ENCODE results near the gene KLHDC7B. TPM values are rescaled to one million over a fixed set of nuclear protein-coding genes. Genes with fewer than 3 reads are reported as not detected.
A peak's percentile ranks its signal among the peaks of the same experiment; 100 is the strongest.

KLHDC7B gene
- total RNA-seq, 1 donor from 2014 or later: 0.07 TPM

DNA sequence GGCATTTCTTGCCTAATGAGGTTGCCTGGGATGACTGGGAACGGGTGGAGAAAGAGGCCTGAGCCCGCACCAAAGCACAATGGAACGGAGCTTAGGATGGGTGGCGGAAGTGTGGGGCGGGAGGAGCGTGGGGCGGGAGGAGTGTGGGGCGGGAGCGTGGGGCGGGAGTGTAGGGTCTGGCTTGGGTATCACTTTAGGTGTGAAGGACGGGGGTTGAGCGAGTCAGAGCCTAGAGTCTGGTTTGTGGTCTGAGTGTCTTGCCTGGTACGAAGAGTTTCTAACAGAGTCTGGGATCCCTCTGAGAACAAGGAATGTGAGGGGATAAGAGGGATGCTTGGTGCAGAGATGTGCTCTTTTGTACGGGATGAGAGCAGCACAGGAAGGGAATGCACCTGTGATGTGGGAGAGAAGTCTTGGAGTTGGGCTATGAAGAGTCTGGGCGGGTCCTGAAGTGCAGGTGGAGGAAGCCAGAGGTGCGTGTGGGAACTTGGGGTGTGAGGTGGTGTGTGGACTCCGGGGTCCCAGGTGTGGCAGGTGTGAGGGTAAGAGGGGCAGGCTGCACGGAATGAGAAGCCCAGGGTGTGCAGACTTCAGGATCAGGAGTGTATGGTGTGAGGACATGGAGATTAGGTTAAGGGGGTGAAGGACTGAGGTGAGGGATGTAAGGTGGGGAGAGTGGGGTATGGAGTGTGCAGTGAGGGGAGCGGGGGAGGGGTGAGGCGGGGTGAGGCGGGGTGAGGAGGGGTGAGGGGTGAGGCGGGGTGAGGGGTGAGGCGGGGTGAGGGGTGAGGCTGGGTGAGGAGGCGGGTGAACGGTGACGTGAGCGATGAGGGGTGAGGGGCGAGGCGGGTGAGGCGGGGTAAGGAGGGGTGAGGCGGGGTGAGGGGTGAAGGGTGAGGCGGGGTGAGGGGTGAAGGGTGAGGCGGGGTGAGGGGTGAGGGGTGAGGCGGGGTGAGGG is 16.0 kb downstream of the KLHDC7B start:
- peak overlapping the region; percentile 26 for H3K27ac Mint-ChIP-seq
- H3K36me3 Mint-ChIP-seq: no peaks in the 10 kb centered on the region

DNA sequence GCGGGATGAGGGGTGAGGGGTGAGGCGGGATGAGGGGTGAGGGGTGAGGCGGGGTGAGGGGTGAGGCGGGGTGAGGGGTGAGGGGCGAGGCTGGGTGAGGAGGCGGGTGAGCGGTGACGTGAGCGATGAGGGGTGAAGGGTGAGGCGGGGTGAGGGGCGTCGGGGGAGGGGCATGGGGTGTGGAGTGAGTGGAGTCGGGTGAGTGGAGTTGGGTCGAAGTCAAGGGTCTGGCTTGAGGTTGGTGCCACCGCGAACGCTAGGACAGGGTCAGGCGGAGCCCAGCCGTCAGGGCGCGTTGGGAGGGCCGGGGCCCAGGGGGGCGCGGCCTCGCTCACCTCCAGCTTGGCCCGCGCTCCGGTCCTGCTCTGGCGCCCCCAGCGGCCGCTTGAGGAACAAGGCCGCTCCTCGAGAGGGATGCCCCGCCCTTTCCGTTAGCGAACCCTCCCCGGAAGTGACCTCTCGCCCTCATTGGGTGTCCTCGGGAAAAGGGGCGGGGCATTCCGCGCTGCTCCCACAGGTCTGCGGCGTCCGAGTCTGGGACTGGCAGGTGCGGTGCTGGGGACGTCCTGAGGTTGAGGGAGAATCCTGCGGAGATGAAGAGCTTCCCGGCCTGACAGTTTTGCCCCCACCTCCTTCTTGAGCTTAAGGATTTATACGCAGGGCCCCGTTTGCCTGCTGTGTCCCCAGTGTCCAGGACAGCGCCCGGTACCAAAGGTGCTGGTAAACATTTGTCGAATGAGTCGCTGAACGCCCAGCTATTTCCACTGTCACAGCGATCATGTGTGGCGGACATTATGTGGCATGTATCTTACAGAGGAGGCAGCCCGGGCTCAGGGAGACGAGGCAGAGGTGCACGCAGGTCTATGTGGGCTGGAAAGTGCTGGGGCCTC is 17.1 kb downstream of the KLHDC7B start, which contains the start of gene SYCE3:
SYCE3 (minus strand) TSS at position 397 of the 890 bp plus-strand sequence. CDS start 6,514 bp downstream, outside the sequence.
- TF ChIP-seq, protein P1, sequence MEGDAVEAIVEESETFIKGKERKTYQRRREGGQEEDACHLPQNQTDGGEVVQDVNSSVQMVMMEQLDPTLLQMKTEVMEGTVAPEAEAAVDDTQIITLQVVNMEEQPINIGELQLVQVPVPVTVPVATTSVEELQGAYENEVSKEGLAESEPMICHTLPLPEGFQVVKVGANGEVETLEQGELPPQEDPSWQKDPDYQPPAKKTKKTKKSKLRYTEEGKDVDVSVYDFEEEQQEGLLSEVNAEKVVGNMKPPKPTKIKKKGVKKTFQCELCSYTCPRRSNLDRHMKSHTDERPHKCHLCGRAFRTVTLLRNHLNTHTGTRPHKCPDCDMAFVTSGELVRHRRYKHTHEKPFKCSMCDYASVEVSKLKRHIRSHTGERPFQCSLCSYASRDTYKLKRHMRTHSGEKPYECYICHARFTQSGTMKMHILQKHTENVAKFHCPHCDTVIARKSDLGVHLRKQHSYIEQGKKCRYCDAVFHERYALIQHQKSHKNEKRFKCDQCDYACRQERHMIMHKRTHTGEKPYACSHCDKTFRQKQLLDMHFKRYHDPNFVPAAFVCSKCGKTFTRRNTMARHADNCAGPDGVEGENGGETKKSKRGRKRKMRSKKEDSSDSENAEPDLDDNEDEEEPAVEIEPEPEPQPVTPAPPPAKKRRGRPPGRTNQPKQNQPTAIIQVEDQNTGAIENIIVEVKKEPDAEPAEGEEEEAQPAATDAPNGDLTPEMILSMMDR (IDR thresholded peaks at IDR 0.05; ENCODE audit: unreplicated experiment): peak; percentile 94
- Mint-ChIP-seq H3K27ac (peak within 1 kb of the TSS; percentile 74), H3K4me1 (peaks cover 12% of the 10 kb centered on the region), H3K36me3 (peaks cover 3% of the 10 kb centered on the region), H3K9me3 (no peaks in the 10 kb centered on the region), H3K27me3 (ENCODE audit: low read depth) (peaks cover 5% of the 10 kb centered on the region), H3K4me3 (peak within 1 kb of the TSS; percentile 87)
- peak; percentile 97 to 98 for DNase-seq (ENCODE audit: low spot score in 2 of 2, unreplicated experiment in 2 of 2)

More for the DNA sequence above, 16.0 kb downstream of the KLHDC7B start:
- peaks cover 12% of the 10 kb centered on the region for H3K4me1 Mint-ChIP-seq
- H3K27me3 Mint-ChIP-seq (ENCODE audit: low read depth): peaks cover 5% of the 10 kb centered on the region
- peak overlapping the region; percentile 62 for H3K4me3 Mint-ChIP-seq
- TF ChIP-seq, protein P1 (IDR thresholded peaks at IDR 0.05; ENCODE audit: unreplicated experiment): no peak
- DNase-seq (ENCODE audit: low spot score in 2 of 2, unreplicated experiment in 2 of 2): no peak
- no peaks in the 10 kb centered on the region for H3K9me3 Mint-ChIP-seq

DNA sequence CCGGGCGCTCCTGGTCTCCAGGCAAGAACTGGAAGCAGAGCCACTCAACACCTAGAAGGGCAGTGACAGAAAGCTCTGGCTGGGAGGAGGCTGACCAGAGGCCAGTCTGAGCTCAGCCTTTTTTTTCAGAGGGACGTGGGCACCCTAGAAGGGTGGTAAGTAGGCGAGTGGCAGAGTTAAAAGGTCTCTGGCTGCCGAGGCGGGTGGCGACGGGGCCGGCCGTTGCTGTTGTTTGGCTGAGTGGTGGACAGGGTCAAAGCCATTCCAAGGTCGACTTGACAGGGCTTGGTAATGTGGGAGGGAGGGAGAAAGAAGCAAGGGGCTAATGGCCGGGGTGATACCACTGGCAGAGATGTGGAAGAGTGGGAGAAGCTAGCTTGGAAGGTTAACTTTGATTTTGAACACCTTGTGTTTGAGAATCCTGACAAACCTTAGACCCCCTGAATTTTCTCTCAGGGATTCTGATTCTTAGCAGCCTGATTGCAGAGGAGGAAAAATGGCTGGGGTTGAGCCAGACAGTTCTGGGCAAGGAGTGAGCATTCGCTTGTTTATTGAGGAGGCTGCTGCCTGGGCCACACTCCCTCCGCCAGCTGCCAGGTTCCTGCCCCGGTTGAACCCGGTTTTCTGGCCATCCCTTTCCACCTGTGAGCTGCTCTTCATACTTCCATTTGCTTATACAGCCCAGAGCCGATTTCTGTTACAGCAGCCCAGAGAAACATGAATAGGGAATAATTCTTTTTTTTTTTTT is 17.9 kb downstream of the KLHDC7B start:
- no peaks in the 10 kb centered on the region for H3K9me3 Mint-ChIP-seq
- peaks cover 12% of the 10 kb centered on the region for H3K4me1 Mint-ChIP-seq
- peak overlapping the region; percentile 74 for H3K27ac Mint-ChIP-seq
- TF ChIP-seq, protein P1 (IDR thresholded peaks at IDR 0.05; ENCODE audit: unreplicated experiment): no peak
- H3K36me3 Mint-ChIP-seq: peaks cover 6% of the 10 kb centered on the region
- DNase-seq (ENCODE audit: low spot score in 2 of 2, unreplicated experiment in 2 of 2): no peak
- peaks cover 5% of the 10 kb centered on the region for H3K27me3 Mint-ChIP-seq (ENCODE audit: low read depth)
- H3K4me3 Mint-ChIP-seq: peak overlapping the region; percentile 87

DNA sequence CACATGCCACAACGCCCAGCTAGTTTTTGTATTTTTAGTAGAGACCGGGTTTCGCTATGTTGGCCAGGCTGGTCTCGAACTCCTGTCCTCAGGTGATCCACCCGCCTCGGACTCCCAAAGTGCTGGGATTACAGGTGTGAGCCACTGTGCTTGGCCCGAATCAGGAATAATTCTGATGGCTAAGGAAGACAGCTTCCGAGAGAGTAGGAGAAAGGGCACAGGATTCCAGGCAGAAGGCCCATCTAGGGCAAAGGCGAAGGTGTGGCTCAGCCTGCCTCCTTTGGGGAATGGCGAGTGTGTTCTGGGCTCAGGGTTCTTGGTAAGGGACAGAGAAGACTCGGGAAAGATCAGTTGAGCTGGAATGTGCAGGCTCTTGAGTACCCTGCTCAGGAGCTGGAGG is 18.6 kb downstream of the KLHDC7B start:
- Mint-ChIP-seq H3K4me1 (peaks cover 12% of the 10 kb centered on the region), H3K36me3 (peaks cover 11% of the 10 kb centered on the region), H3K27ac (no peak overlapping the region), H3K9me3 (no peaks in the 10 kb centered on the region), H3K27me3 (ENCODE audit: low read depth) (peaks cover 5% of the 10 kb centered on the region), H3K4me3 (no peak overlapping the region)
- no peak for DNase-seq (ENCODE audit: low spot score in 2 of 2, unreplicated experiment in 2 of 2)
- TF ChIP-seq, protein P1 (IDR thresholded peaks at IDR 0.05; ENCODE audit: unreplicated experiment): no peak

DNA sequence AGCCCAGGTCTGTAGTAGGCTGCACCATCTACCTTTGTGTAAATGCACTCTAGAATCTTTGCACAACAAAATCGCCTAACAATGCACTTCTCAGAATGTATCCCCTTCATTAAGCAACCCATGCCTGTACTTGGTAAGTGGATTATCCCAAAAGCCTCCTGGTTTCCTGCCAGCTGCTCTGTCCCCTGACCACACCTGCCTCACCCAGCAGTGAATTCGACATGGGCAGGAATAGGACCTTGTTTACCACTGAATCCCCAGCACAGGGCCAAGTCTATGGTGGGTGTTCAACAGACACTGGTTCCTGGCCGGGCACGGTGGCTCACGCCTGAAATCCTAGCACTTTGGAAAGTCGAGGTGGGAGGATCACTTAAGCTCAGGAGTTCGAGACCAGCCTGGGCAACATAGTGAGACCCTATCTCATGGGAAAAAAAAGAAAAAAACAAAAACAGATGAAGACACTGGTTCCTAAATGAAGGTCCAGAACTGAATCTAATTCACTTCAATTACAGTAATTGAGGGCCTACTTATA is 22.1 kb downstream of the KLHDC7B start:
- H3K4me3 Mint-ChIP-seq: no peak overlapping the region
- no peaks in the 10 kb centered on the region for H3K27me3 Mint-ChIP-seq (ENCODE audit: low read depth)
- H3K9me3 Mint-ChIP-seq: no peaks in the 10 kb centered on the region
- no peak overlapping the region for H3K27ac Mint-ChIP-seq
- TF ChIP-seq, protein P1 (IDR thresholded peaks at IDR 0.05; ENCODE audit: unreplicated experiment): no peak
- no peak for DNase-seq (ENCODE audit: low spot score in 2 of 2, unreplicated experiment in 2 of 2)
- H3K4me1 Mint-ChIP-seq: peaks cover 8% of the 10 kb centered on the region
- peaks cover 29% of the 10 kb centered on the region for H3K36me3 Mint-ChIP-seq

All from mesothelial cell of epicardium (in vitro differentiated cells).